H9 (cell line): Measurements from ENCODE around the gene CYP1A1. TPM values are rescaled to one million over a fixed set of nuclear protein-coding genes. Genes with fewer than 3 reads are reported as not detected.

ENCODE experiments used
- DNase-seq: peaks from one replicate; pipeline ENCODE4 v3.0.0-alpha.2; 2017
- H2AFZ ChIP-seq: one replicate; pipeline ENCODE4 v1.6.1; 2013; ENCODE audit warnings: mild to moderate bottlenecking, low read length, control low read depth, moderate library complexity
- H2AK5ac ChIP-seq: 2 replicates; pipeline ENCODE4 v1.6.1; 2013; ENCODE audit warnings: low read length, control low read depth, mixed read lengths; ENCODE audit not compliant: insufficient read length
- H2BK120ac ChIP-seq: one replicate; pipeline ENCODE4 v1.6.1; 2013; ENCODE audit warnings: low read depth, mild to moderate bottlenecking, low read length, control low read depth, inconsistent platforms; ENCODE audit not compliant: poor library complexity, severe bottlenecking
- H2BK12ac ChIP-seq: 2 replicates; pipeline ENCODE4 v1.6.1; 2013; ENCODE audit warnings: low read length, control low read depth, mixed read lengths, low read depth; ENCODE audit not compliant: insufficient read length
- H2BK15ac ChIP-seq: 2 replicates; pipeline ENCODE4 v1.6.1; 2013; ENCODE audit warnings: low read depth, low read length, control low read depth
- H2BK20ac ChIP-seq: one replicate; pipeline ENCODE4 v1.6.1; 2013; ENCODE audit warnings: low read depth, mild to moderate bottlenecking, low read length, control low read depth, inconsistent platforms; ENCODE audit not compliant: poor library complexity, severe bottlenecking
- H2BK5ac ChIP-seq: 2 replicates; pipeline ENCODE4 v1.6.1; 2013; ENCODE audit warnings: low read length, control low read depth, mixed read lengths; ENCODE audit not compliant: insufficient read length
- H3K14ac ChIP-seq: 2 replicates; pipeline ENCODE4 v1.6.1; 2013; ENCODE audit warnings: low read length, control low read depth; ENCODE audit not compliant: insufficient read depth
- H3K18ac ChIP-seq: 2 replicates; pipeline ENCODE4 v1.6.1; 2013; ENCODE audit warnings: low read depth, mild to moderate bottlenecking, mixed read lengths, low read length, control low read depth; ENCODE audit not compliant: insufficient read length
- H3K23ac ChIP-seq: 2 replicates; pipeline ENCODE4 v1.6.1; 2013; ENCODE audit warnings: low read length, control low read depth, mixed read lengths, low read depth; ENCODE audit not compliant: insufficient read length
- H3K23me2 ChIP-seq: 2 replicates; pipeline ENCODE4 v1.6.1; 2013; ENCODE audit warnings: low read depth, mild to moderate bottlenecking, mixed read lengths, low read length, control low read depth; ENCODE audit not compliant: insufficient read length, poor library complexity, severe bottlenecking
- H3K27ac ChIP-seq: 2 replicates; pipeline ENCODE4 v1.5.1; 2013; ENCODE audit warnings: low read length, control low read depth, mixed read lengths, low read depth; ENCODE audit not compliant: insufficient read length
- H3K27me3 ChIP-seq: 2 replicates; pipeline ENCODE4 v1.6.1; 2013; ENCODE audit warnings: low read length, control low read depth, inconsistent platforms; ENCODE audit not compliant: insufficient read depth
- H3K4ac ChIP-seq: 2 replicates; pipeline ENCODE4 v1.6.1; 2013; ENCODE audit warnings: low read depth, mild to moderate bottlenecking, control low read depth, inconsistent platforms, low read length, moderate library complexity
- H3K4me1 ChIP-seq: 2 replicates; pipeline ENCODE4 v1.6.1; 2013; ENCODE audit warnings: low read length, control low read depth, inconsistent platforms; ENCODE audit not compliant: insufficient read depth
- H3K4me2 ChIP-seq: 2 replicates; pipeline ENCODE4 v1.6.1; 2013; ENCODE audit warnings: low read length, control low read depth, mixed read lengths; ENCODE audit not compliant: insufficient read length, insufficient read depth
- H3K56ac ChIP-seq: 2 replicates; pipeline ENCODE4 v1.6.1; 2013; ENCODE audit warnings: low read depth, mild to moderate bottlenecking, mixed read lengths, low read length, control low read depth; ENCODE audit not compliant: insufficient read length
- H3K79me1 ChIP-seq: 2 replicates; pipeline ENCODE4 v1.6.1; 2013; ENCODE audit warnings: low read depth, mild to moderate bottlenecking, moderate library complexity, low read length, control low read depth, inconsistent platforms; ENCODE audit not compliant: insufficient read depth, poor library complexity, severe bottlenecking
- H3K79me2 ChIP-seq: 2 replicates; pipeline ENCODE4 v1.6.1; 2013; ENCODE audit warnings: low read length, control low read depth, inconsistent platforms; ENCODE audit not compliant: insufficient read depth
- H3K9ac ChIP-seq: 2 replicates; pipeline ENCODE4 v1.6.1; 2013; ENCODE audit warnings: low read length, control low read depth, mixed read lengths; ENCODE audit not compliant: insufficient read length; ENCODE audit errors: extremely low read depth
- H3K9me3 ChIP-seq: one replicate; pipeline ENCODE4 v1.6.1; 2013; ENCODE audit warnings: low read depth, low read length, inconsistent platforms; ENCODE audit not compliant: control insufficient read depth
- H3T11ph ChIP-seq: one replicate; pipeline ENCODE4 v1.6.1; 2013; ENCODE audit warnings: mild to moderate bottlenecking, low read length, control low read depth, inconsistent platforms
- H4K20me1 ChIP-seq: one replicate; pipeline ENCODE4 v1.6.1; 2013; ENCODE audit not compliant: control insufficient read depth, insufficient read length, insufficient read depth
- H4K5ac ChIP-seq: 2 replicates; pipeline ENCODE4 v1.6.1; 2013; ENCODE audit warnings: low read depth, mild to moderate bottlenecking, mixed read lengths, low read length, control low read depth; ENCODE audit not compliant: insufficient read length
- H4K8ac ChIP-seq: replicated peaks from 2 replicates; pipeline ENCODE4 v1.6.1; 2013; ENCODE audit warnings: low read length, control low read depth, mixed read lengths, low read depth; ENCODE audit not compliant: insufficient read length
- H4K91ac ChIP-seq: 2 replicates; pipeline ENCODE4 v1.6.1; 2013; ENCODE audit warnings: low read depth, mild to moderate bottlenecking, moderate library complexity, mixed read lengths, low read length, control low read depth; ENCODE audit not compliant: insufficient read length
- H3K27ac Mint-ChIP-seq, 3 experiments: 2 replicates in 2 of 3; 3 replicates in 1 of 3; pipeline ENCODE4 v1.8.0; 2020 to 2021; ENCODE audit warnings: mixed read lengths in 3 of 3, mild to moderate bottlenecking in 1 of 3, moderate library complexity in 1 of 3
- H3K27me3 Mint-ChIP-seq: 2 replicates; pipeline ENCODE4 v1.8.0; 2021; ENCODE audit warnings: low read depth, mild to moderate bottlenecking, moderate library complexity, mixed read lengths
- H3K36me3 Mint-ChIP-seq, 3 experiments: 2 replicates in 2 of 3; 3 replicates in 1 of 3; pipeline ENCODE4 v1.8.0; 2020 to 2021; ENCODE audit warnings: low read depth in 3 of 3, mixed read lengths in 3 of 3; ENCODE audit not compliant: insufficient read depth in 1 of 3
- H3K4me1 Mint-ChIP-seq, 2 experiments: 2 replicates each; pipeline ENCODE4 v1.8.0; 2020; ENCODE audit warnings: mixed read lengths in 2 of 2
- H3K4me3 Mint-ChIP-seq, 2 experiments: 2 replicates in 1 of 2; 3 replicates in 1 of 2; pipeline ENCODE4 v1.8.0; 2020 to 2021; ENCODE audit warnings: mild to moderate bottlenecking in 2 of 2, mixed read lengths in 2 of 2, moderate library complexity in 1 of 2
- H3K9me3 Mint-ChIP-seq, 2 experiments: 2 replicates in 1 of 2; 3 replicates in 1 of 2; pipeline ENCODE4 v1.8.0; 2020; ENCODE audit warnings: mild to moderate bottlenecking in 2 of 2, mixed read lengths in 2 of 2, moderate library complexity in 1 of 2
- CTCF ChIP-seq: fragments of 200-600 bp; sonication (generic); conservative IDR thresholded peaks from 3 replicates; pipeline ENCODE4 v1.8.0; 2021; ENCODE audit warnings: antibody characterized with exemption, mild to moderate bottlenecking
- WGBS: extraction: QIAGEN DNeasy Blood & Tissue Kit; methylation state at CpG from one replicate; pipeline ENCODE4 v1.1.7; 2013; ENCODE audit warnings: missing lambda C conversion rate, low lambda C conversion rate, mixed read lengths; ENCODE audit not compliant: insufficient read length; ENCODE audit errors: extremely low coverage; 5-methylcytosine and 5-hydroxymethylcytosine counted together
- total RNA-seq: library from RNA; stranded (reverse); gene quantifications from 2 replicates; pipeline ENCODE4 v1.2.1, GENCODE V29; 2021

CYP1A1 gene
- total RNA-seq, 1 experiment from 2014 or later, result 0.33 TPM

GRCh38 chr15:74758736-74759135 is 33.4 kb upstream of the CYP1A1 start:
- TF ChIP-seq CTCF, result no peak
- no peak overlapping the region for H2AFZ ChIP-seq
- no peak overlapping the region for H3K4ac ChIP-seq
- no peak overlapping the region for H4K5ac ChIP-seq
- no peak overlapping the region for H3K27ac Mint-ChIP-seq
- H3K14ac ChIP-seq, result no peak overlapping the region
- no peak overlapping the region for H2BK12ac ChIP-seq
- no peaks in the 10 kb centered on the region for H4K20me1 ChIP-seq
- H3K56ac ChIP-seq, result no peak overlapping the region
- peaks cover 8% of the 10 kb centered on the region; the same call in 1 of the 2 replicates for H3K27me3 Mint-ChIP-seq
- no peak overlapping the region for H3T11ph ChIP-seq
- DNase-seq, result no peak
- no peak overlapping the region for H3K9ac ChIP-seq
- H2BK20ac ChIP-seq, result no peak overlapping the region
- no peak overlapping the region for H3K27ac ChIP-seq
- H3K27me3 ChIP-seq, result no peaks in the 10 kb centered on the region
- no peak overlapping the region for H2BK5ac ChIP-seq
- peaks cover 0 to 2% of the 10 kb centered on the region in 2 experiments; a peak in 1 of 5 replicates for H3K9me3 Mint-ChIP-seq
- H2AK5ac ChIP-seq, result no peak overlapping the region
- H3K4me3 Mint-ChIP-seq, result no peak overlapping the region
- H3K4me2 ChIP-seq, result no peak overlapping the region
- no peak overlapping the region for H2BK120ac ChIP-seq
- H3K36me3 Mint-ChIP-seq, result no peaks in the 10 kb centered on the region
- no peaks in the 10 kb centered on the region for H3K23me2 ChIP-seq
- H3K18ac ChIP-seq, result no peak overlapping the region
- H3K4me1 Mint-ChIP-seq, result peaks cover 15 to 24% of the 10 kb centered on the region in 2 experiments
- H3K79me1 ChIP-seq, result no peaks in the 10 kb centered on the region
- WGBS, result no CpG with 5 or more reads among the region's 8 CpGs
- H3K4me1 ChIP-seq, result no peaks in the 10 kb centered on the region; the same call in 1 of the 2 replicates
- no peak overlapping the region for H3K23ac ChIP-seq
- H4K91ac ChIP-seq, result no peak overlapping the region
- H3K79me2 ChIP-seq, result no peaks in the 10 kb centered on the region
- H2BK15ac ChIP-seq, result no peak overlapping the region
- H4K8ac ChIP-seq, result no peak overlapping the region
- H3K9me3 ChIP-seq, result no peaks in the 10 kb centered on the region
